Neural progenitor cell (in vitro differentiated cells): ENCODE measurements around the gene ERBB4.

ENCODE experiments used
- EZH2 ChIP-seq: fragments of 200-600 bp; sonication (generic); IDR thresholded peaks from 2 replicates; pipeline ENCODE4 v1.6.1; 2017; ENCODE audit warnings: antibody characterized with exemption, mild to moderate bottlenecking, moderate library complexity
- EZH2phosphoT487 ChIP-seq: fragments of 200-600 bp; sonication (generic); IDR thresholded peaks from 2 replicates; pipeline ENCODE4 v1.6.1; 2017; ENCODE audit warnings: antibody characterized with exemption

DNA sequence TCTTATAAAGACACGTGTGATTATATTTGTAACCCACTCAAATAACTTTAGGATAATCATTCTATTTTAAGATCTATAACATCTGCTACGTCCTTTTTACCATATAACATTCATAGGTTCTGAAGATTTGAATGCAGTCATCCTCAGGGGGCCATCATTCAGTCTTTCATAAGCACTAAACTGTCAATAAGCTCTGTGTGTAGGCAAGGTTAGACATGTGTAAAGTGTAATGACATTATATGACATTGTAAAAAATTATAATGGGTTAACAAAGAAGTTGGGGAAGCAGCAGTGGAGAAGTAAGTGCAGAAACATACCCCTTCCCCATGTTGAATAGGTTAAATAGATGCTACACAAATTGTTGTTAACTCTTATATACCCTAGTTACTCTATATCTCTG is 845.9 kb downstream of the ERBB4 start:
- TF ChIP-seq EZH2phosphoT487: no peak
- TF ChIP-seq EZH2: no peak
